ENCODE data around the gene FKBP8.

- no peak for TF ChIP-seq CTCF (IDR thresholded peaks at IDR 0.05)
- no peak for TF ChIP-seq SIN3A (IDR thresholded peaks at IDR 0.05; ENCODE audit: borderline replicate concordance, insufficient read depth, low read depth, low read length)
Observed at GRCh38 chr19:18494267-18494607, 49.1 kb downstream of the FKBP8 start.
